Gastroesophageal sphincter (tissue), 3 donors: ENCODE data around the gene TTC21B.

Experiments used
- CTCF ChIP-seq, 4 experiments: fragments of 200-600 bp in 2 of 4; fragments of 450-650 bp in 2 of 4; sonication (generic) in 1 of 4; IDR thresholded peaks; one replicate each; pipeline ENCODE4 v1.5.1; 2017 to 2019; ENCODE audit warnings: antibody characterized with exemption in 4 of 4, mild to moderate bottlenecking in 2 of 4, moderate library complexity in 2 of 4
- POLR2A ChIP-seq, 2 donors: fragments of 450-650 bp; IDR thresholded peaks; one replicate each; pipeline ENCODE4 v1.6.1; 2017; ENCODE audit warnings: antibody characterized with exemption in 2 of 2, mild to moderate bottlenecking in 2 of 2, moderate library complexity in 1 of 2

- TF ChIP-seq CTCF (IDR thresholded peaks at IDR 0.05), result no peak
- no peak for TF ChIP-seq POLR2A (IDR thresholded peaks at IDR 0.05)
These were observed 28.6 kb downstream of the TTC21B start for GRCh38 chr2:165924946-165925345.
